Stomach (tissue), 9 donors: ENCODE data around the gene PLEKHM1. TPM values are rescaled to one million over a fixed set of nuclear protein-coding genes. Genes with fewer than 3 reads are reported as not detected.

Experiments
- DNase-seq, 2 donors: peaks; one replicate each; pipeline versions ENCODE4 v3.0.0 to v3.0.0-alpha.2; 2013 to 2019
- H3K27ac ChIP-seq, 5 donors: fragments of 200-600 bp in 4 of 5; sonication (generic) in 4 of 5; one replicate each; pipeline ENCODE4 v1.5.1; 2013 to 2019; ENCODE audit warnings: mild to moderate bottlenecking in 1 of 5, moderate library complexity in 1 of 5
- H3K27me3 ChIP-seq, 3 donors: fragments of 200-600 bp; sonication (generic); one replicate each; pipeline ENCODE4 v1.5.1; 2017 to 2019; ENCODE audit warnings: mixed run types in 1 of 3
- H3K36me3 ChIP-seq, 4 donors: fragments of 200-600 bp; sonication (generic); 1 replicate in 3 of 4; 2 replicates in 1 of 4; pipeline ENCODE4 v1.5.1; 2016 to 2019
- H3K4me1 ChIP-seq, 4 donors: fragments of 200-600 bp; sonication (generic); one replicate each; pipeline ENCODE4 v1.5.1; 2016 to 2019
- H3K4me3 ChIP-seq, 4 donors: fragments of 200-600 bp; sonication (generic) in 3 of 4; one replicate each; pipeline ENCODE4 v1.5.1; 2016 to 2019; ENCODE audit warnings: mild to moderate bottlenecking in 1 of 4
- H3K9me3 ChIP-seq, 4 donors: fragments of 200-600 bp; sonication (generic); one replicate each; pipeline ENCODE4 v1.5.1; 2016 to 2019
- CTCF ChIP-seq, 7 experiments: fragments of 450-650 bp in 4 of 7; fragments of 200-600 bp in 3 of 7; sonication (generic) in 3 of 7; IDR thresholded peaks; one replicate each; pipeline ENCODE4 v1.5.1; 2016 to 2019; ENCODE audit warnings: antibody characterized with exemption in 7 of 7, control low read depth in 2 of 7, mild to moderate bottlenecking in 1 of 7
- EP300 ChIP-seq: sonication (generic); formaldehyde crosslinking; IDR thresholded peaks from one replicate; pipeline ENCODE4 v1.6.1; 2017; ENCODE audit warnings: antibody characterized with exemption
- POLR2A ChIP-seq, 4 donors: fragments of 450-650 bp; IDR thresholded peaks; one replicate each; pipeline ENCODE4 v1.6.1; 2016; ENCODE audit warnings: antibody characterized with exemption in 4 of 4, control low read depth in 2 of 4, mild to moderate bottlenecking in 1 of 4, moderate library complexity in 1 of 4
- POLR2AphosphoS5 ChIP-seq, 3 donors: sonication (generic); formaldehyde crosslinking; IDR thresholded peaks; one replicate each; pipeline ENCODE4 v1.6.1; 2016; ENCODE audit warnings: antibody characterized with exemption in 3 of 3
- WGBS, 5 donors: extraction: QIAGEN DNeasy Blood & Tissue Kit in 3 of 5; methylation state at CpG; one replicate each; pipeline versions ENCODE4 v1.1.5 to v1.1.7; 2013 to 2018; 5-methylcytosine and 5-hydroxymethylcytosine counted together
- intact Hi-C: fragments of 100-400 bp; cut with DNase I; formaldehyde crosslinking; loops from one replicate; pipeline ENCODE4 v1.15.1; 2023; ENCODE audit warnings: low total_unique reads
- polyA plus RNA-seq, 3 donors: library from polyadenylated mRNA; stranded (reverse); fragments of 200-250 nt; gene quantifications; one replicate each; pipeline ENCODE4 v1.2.3, GENCODE V29; 2013
- total RNA-seq, 5 donors: library from RNA; depleted of rRNA; stranded (reverse); fragments of >200 nt; gene quantifications; one replicate each; pipeline versions ENCODE4 v1.1.0 to v1.2.3, GENCODE V29; 2014 to 2016
- donor health status: healthy with polysubstance abuse.
- donor health status: Bipolar disorder and iron deficiency.
- donor health status: healthy.

The PLEKHM1 gene
- total and polyA plus RNA-seq, 8 donors = 10.4 to 63.0 (median 22.7) TPM

GRCh38 chr17:45411348-45412105 lies 79.0 kb downstream of the PLEKHM1 start:
- intact Hi-C loops = no loop called here
- Histone ChIP-seq H3K9me3 (no peaks in the 10 kb centered on the region), H3K36me3 (no peaks in the 10 kb centered on the region), H3K4me1 (peaks cover 5 to 87% (median 60%) of the 10 kb centered on the region in 4 donors), H3K27ac (peak overlapping the region in 4 of 5 donors; percentile 66 to 85 (median 79)), H3K4me3 (no peak overlapping the region), H3K27me3 (no peaks in the 10 kb centered on the region)
- DNase-seq = peak in 1 of 2 donors; percentile 1
- TF ChIP-seq POLR2AphosphoS5 (IDR thresholded peaks at IDR 0.05) (no peak), POLR2A (IDR thresholded peaks at IDR 0.05) (no peak), CTCF (IDR thresholded peaks at IDR 0.05) (no peak), EP300 (no peak)
- WGBS, 5 donors = 87 to 97% (median 91%) methylated on average over 4 to 5 of the region's 5 CpGs

GRCh38 chr17:45410144-45411091 lies 80.1 kb downstream of the PLEKHM1 start:
- Histone ChIP-seq H3K36me3 (peaks cover 0 to 7% (median 5%) of the 10 kb centered on the region in 4 donors), H3K4me3 (peak overlapping the region; percentile 23 to 48 (median 44)), H3K9me3 (no peaks in the 10 kb centered on the region), H3K4me1 (peaks cover 5 to 90% (median 64%) of the 10 kb centered on the region in 4 donors), H3K27me3 (no peaks in the 10 kb centered on the region), H3K27ac (peak overlapping the region; percentile 24 to 85 (median 77))
- no peak for TF ChIP-seq POLR2AphosphoS5 (IDR thresholded peaks at IDR 0.05)
- TF ChIP-seq POLR2A (IDR thresholded peaks at IDR 0.05) = no peak
- TF ChIP-seq CTCF (IDR thresholded peaks at IDR 0.05) = no peak
- TF ChIP-seq EP300 = no peak
- peak in 1 of 2 donors; percentile 51 for DNase-seq
- intact Hi-C loops = no loop called here
- 69 to 75% (median 73%) methylated on average over 15 to 24 of the region's 24 CpGs for WGBS, 5 donors

- DNase-seq = peak in 1 of 2 donors; percentile 3
- H3K36me3 ChIP-seq = peaks cover under 1 to 15% (median 12%) of the 10 kb centered on the region in 4 donors
- no peaks in the 10 kb centered on the region for H3K27me3 ChIP-seq
- no peaks in the 10 kb centered on the region for H3K9me3 ChIP-seq
- peak overlapping the region; percentile 9 to 85 (median 77) for H3K27ac ChIP-seq
- WGBS, 5 donors = 56 to 80% (median 75%) methylated on average over 2 to 5 of the region's 5 CpGs
- TF ChIP-seq POLR2A (IDR thresholded peaks at IDR 0.05) = no peak
- TF ChIP-seq CTCF (IDR thresholded peaks at IDR 0.05) = no peak
- H3K4me3 ChIP-seq = peak overlapping the region; percentile 23 to 48 (median 44)
- intact Hi-C loops = no loop called here
- peaks cover 5 to 89% (median 62%) of the 10 kb centered on the region in 4 donors for H3K4me1 ChIP-seq
Observed at GRCh38 chr17:45409659-45410076, 80.9 kb downstream of the PLEKHM1 start.
